ENCODE results near the gene TRAPPC6A.

Gene TRAPPC6A

GRCh38 chr19:45161738-45162607 lies 16.1 kb downstream of the TRAPPC6A start:
- peak; percentile 54 for DNase-seq

DNA sequence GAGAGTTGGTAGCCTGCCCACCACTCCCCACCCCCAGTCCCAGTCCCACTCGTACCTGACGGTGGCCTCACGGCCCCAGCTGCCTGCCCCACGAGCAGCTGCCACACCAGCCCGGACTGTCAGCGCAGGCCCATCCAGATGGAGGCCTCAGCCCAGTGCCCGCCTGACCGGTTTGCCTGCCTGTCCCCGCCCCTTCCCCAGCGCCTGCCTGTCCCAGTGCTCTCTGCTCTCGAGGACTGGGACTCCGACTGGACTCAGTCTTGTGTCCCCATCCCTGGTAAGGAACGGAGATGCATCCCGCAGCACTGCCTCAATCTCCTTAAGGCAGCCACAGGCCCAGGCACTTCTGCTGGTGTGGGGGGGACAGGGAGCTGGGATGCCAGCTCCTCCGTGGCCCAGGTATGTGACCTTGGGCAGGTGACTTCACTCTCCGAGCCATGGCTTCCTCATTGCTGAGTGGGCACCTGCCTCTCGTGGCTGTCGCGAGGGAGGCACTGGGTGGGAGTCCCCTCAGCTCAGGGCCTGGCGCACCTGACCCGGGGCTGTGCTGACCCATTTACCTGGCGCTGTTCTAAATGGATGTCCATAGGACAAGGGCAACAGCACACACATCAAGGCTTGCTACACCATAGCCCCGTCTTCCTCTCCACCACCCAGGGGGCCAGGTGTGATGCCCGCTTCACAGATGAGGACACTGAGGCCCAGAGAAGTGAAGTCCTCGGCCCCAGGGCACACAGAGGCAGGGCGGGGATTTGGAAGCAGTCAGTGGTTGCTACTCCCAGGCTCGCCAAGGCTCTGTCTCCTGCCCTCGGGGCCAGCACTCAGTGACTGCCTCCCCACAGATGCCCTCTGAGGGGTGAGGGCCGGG lies 16.9 kb downstream of the TRAPPC6A start, which contains the start of gene NKPD1:
TSS of gene NKPD1 (minus strand) at position 113 of the 868 bp plus-strand sequence. CDS start 832 bp downstream, outside the sequence.
- peak; percentile 88 for DNase-seq

DNA sequence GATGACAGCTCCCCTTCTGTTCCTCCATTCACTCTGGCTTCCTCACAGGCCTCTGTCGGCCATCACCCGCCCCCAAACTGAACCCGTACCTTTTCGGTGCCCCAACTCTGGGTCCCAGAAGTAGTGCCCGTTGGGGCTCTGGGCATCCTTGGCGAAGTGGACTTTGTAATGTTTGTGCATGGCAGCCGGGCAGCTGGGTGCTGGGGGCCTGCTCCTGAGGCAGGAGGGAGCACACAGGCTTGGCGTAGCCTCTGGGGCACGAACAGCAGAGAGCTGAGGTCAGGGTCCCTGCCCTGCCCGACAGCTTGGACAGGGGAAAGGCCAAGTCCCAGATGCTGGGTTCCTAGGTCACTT lies 18.1 kb downstream of the TRAPPC6A start:
- no peak for DNase-seq

DNA sequence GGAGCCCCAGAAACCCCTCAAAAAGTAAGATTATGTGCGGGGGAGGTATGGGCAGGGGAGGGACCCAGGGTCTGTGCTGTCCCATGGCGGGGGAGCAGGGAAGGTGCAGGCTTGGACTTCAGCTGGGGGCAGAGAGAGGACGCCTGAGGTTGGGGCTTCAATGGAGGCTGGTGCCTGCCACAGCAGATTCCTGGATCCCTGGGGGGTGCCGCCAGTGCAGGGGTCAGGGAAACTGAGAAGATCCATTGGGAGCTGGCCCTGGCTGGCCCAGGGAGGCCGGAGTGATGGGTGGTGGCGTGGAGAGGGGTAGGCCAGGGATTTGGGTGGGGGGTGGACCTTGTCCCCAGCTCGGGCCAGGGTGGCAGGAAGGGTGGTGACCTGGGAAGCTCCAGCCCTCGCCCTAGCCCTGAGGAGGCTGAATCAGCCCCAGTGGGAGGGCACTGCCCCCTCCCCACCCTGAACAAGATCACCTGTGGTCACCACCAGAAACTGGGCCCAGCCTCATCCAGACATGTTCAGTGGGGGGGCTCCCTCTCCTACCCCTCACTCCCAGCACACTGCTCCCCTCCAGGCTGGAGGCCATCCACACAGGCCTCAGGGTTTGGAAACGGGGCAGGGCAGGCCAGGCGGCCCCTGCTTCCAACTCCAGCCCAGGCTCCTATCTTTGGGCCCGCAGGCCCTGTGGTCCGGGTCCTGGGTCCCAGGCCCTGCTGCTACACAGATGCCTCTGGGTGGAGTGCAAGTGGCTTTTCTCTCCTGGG lies 18.6 kb downstream of the TRAPPC6A start:
- no peak for DNase-seq

GRCh38 chr19:45158503-45159209 lies 19.4 kb downstream of the TRAPPC6A start:
- DNase-seq = no peak

DNA sequence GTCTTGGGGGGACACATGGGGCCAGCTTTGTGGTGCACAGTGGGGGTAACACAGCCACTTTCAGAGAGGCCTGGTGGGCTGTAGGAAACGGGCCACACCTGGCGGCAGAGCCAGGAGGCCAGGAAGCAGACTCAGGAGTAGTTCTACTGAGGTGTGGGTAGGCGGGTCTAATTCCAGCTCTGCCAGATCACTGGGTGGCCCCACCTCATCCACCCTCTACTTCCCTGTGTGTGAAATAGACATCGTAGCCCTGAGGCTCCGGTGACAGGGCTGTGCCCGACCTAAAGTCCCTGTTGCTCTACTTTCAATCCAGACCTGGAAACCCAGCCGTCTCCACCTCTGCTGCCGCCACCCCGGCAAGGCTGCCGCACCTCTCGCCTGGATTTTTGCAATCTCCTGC lies 21.3 kb downstream of the TRAPPC6A start:
- no peak for DNase-seq

- no peak for DNase-seq
Observed at GRCh38 chr19:45156011-45156630, 21.9 kb downstream of the TRAPPC6A start.

- DNase-seq = no peak
Observed at GRCh38 chr19:45154064-45154827, 23.8 kb downstream of the TRAPPC6A start.

- DNase-seq = peak; percentile 79
Observed at GRCh38 chr19:45153339-45154063, 24.5 kb downstream of the TRAPPC6A start.

DNA sequence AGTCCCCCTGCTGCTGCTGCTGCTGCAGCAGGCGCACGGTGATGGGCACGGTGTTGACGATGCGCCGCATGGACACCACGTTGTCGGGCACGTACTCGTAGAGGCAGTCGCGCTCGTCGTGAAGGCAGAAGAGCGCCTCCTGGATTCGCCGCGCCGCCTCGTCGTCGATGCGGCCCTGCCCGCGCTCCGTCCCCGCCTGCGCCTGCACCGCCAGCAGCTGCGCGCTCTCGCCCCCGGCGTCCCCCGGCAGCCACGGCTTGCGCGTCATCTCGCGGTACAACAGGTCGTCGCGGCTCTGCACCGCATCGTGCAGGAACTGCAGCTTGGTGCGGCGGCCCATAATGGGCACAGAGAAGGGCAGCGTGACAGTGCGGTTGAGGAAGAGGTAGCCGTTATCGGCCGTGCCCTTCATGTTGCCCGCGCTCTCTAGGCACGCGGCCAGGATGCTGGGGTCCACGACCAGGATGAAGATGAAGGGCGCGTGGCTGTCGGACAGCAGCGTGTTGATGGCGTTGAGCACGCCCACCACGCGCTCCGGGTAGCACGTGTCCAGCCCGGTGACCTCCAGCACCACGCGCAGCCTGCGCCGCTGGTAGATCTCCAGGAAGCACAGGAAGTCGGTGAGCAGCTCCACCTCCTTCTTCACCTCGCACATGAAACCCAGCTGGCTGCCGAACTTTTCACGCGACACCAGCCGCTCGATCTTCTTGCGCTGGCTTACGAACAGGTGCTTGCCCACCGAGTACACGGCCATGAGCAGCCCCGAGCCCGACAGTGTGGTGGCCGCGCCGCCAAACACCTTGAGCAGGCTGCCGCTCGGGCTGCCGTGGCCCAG lies 25.3 kb downstream of the TRAPPC6A start:
- DNase-seq = peak; percentile 87

GRCh38 chr19:45151821-45152503 lies 26.1 kb downstream of the TRAPPC6A start:
- DNase-seq = no peak

DNA sequence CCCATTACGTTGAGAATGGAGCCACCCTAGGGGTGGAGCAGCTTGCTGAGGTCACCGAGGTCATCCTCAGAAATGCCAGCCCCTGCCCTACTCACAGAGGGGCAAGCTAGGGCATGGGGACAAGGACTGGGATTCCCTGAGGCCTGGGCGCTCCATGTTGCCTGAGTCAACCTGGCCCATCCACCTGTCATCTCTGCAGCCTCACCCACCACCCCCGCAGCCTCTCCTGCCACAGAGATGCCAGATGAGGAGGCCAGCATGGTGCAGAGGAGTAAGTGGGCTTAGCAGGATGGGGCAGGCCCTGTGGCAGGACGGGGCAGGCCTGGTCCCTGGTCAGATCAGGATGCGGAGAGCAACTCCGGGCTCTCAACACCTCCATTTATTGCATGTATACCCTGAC lies 26.7 kb downstream of the TRAPPC6A start:
- no peak for DNase-seq

- no peak for DNase-seq
Observed at GRCh38 chr19:45150751-45151281, 27.2 kb downstream of the TRAPPC6A start.

DNA sequence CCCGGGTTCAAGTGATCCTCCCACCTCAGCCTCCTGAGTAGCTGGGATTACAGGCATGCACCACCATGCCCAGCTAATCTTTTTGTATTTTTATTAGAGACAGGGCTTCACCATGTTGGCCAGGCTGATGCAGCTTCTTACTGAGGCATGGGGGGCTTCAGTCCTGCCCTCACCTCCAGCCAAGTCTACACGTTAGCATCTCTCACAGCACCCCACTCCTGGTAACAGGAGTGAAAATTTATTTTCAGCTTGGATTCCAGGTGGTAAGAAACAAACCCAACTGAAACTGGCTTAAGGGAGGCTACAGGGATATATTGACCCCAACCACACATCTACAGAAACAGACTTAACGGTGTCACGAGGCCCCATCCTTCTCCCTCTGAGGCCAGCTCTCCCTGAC lies 27.9 kb downstream of the TRAPPC6A start:
- no peak for DNase-seq

- no peak for DNase-seq
Observed at GRCh38 chr19:45149129-45149528, 28.9 kb downstream of the TRAPPC6A start.

DNA sequence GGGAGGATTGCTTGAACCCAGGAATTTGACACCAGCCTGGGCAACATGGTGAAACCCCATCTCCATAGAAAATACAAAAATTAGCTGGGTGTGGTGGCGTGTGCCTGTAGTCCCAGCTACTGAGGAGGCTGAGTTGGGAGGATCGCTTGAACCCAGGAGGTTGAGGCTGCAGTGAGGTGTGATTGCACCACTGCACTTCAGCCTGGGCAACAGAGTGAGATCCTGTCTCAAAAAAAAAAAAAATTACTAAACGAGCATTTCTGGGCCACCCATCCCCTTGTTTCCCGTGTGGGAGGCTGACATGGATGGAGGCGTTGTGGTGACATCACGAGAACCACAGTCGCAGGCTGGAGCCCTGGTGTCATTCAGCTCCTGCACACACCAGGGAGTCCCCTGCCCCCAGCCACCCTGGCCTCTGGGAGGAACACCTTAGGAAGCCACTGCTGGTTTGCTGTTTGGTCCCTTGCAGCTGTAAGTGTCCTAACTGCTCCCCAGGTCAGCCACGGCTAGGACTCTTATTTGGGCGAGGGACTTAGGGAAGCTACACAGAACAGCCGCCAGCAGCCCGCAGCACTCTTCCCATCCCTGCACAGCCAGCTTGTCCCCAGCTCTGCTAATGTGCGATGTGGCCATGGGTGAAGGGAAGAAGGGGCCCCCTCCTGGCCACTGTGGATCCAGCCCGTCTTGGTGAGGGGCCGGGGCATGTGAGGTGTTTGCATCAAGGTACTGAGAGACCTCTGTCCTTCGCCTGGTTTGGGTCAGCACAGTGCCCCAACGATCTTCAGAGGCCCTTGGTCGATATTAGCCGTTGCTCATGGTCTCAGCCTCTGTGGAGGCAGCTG lies 30.0 kb downstream of the TRAPPC6A start:
- no peak for DNase-seq

DNA sequence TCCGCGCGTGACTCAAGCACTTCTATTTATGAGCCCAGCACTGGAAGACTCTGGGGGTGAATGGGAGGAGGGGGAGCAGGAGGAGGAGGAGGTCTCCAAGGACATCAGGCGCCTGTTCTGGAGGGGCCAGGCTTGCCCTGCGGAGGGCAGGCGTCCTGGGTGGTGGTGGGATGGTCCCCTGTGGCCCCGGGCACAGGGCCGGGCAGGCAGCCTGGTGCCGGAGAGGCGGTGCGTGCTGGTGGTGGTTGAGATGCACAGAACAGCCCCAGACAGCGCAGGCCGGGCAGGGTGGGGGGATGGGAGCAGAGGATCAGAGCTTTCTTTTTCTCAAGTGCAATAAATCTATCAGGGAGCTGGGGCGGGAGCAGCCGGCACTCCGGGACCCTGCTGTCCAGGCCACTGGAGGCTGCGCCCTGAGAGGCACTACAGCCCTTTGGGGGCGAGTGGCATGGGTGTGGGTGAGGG lies 31.3 kb downstream of the TRAPPC6A start:
- DNase-seq = no peak
